Osteoblast (primary cell): ENCODE measurements around the gene SPN. TPM values are rescaled to one million over a fixed set of nuclear protein-coding genes. Genes with fewer than 3 reads are reported as not detected.
A peak's percentile ranks its signal among the peaks of the same experiment; 100 is the strongest.
"Not testable (repeated sequence)": the region's sequence is repeated elsewhere in the genome, so short reads cannot be mapped to it uniquely, and the experiment has no call there.

Experiments used
- DNase-seq: peaks from one replicate; pipeline ENCODE4 v3.0.0; 2011; ENCODE audit warnings: low spot score, mixed read lengths; ENCODE audit not compliant: insufficient read length; ENCODE audit errors: missing footprints
- H2AFZ ChIP-seq: 2 replicates; pipeline ENCODE4 v1.6.0; 2011; ENCODE audit warnings: mild to moderate bottlenecking, low read length
- H3K27ac ChIP-seq: 2 replicates; pipeline ENCODE4 v1.5.1; 2011; ENCODE audit warnings: mild to moderate bottlenecking, low read depth, low read length, moderate library complexity
- H3K27me3 ChIP-seq: 2 replicates; pipeline ENCODE4 v1.6.0; 2012; ENCODE audit warnings: mild to moderate bottlenecking, control low read depth, inconsistent platforms, low read length, moderate library complexity; ENCODE audit not compliant: insufficient read depth
- H3K36me3 ChIP-seq: 2 replicates; pipeline ENCODE4 v1.5.1; 2011; ENCODE audit warnings: mild to moderate bottlenecking, low read length, control low read depth, moderate library complexity; ENCODE audit not compliant: insufficient read depth
- H3K4me1 ChIP-seq: 2 replicates; pipeline ENCODE4 v1.5.1; 2011; ENCODE audit warnings: mild to moderate bottlenecking, low read length, control low read depth, moderate library complexity; ENCODE audit not compliant: insufficient read depth
- H3K4me2 ChIP-seq: 2 replicates; pipeline ENCODE4 v1.6.0; 2011; ENCODE audit warnings: mild to moderate bottlenecking, low read length; ENCODE audit not compliant: insufficient read depth
- H3K4me3 ChIP-seq: fragments of 200-600 bp; sonication (generic); 3 replicates; pipeline ENCODE4 v1.5.1; 2012; ENCODE audit warnings: mild to moderate bottlenecking, low read length, inconsistent platforms; ENCODE audit not compliant: insufficient read depth
- H3K79me2 ChIP-seq: 2 replicates; pipeline ENCODE4 v1.6.0; 2012; ENCODE audit warnings: mild to moderate bottlenecking, low read length, control low read depth, inconsistent platforms; ENCODE audit not compliant: insufficient read depth
- H3K9me3 ChIP-seq: 2 replicates; pipeline ENCODE4 v1.5.1; 2011; ENCODE audit warnings: low read depth, low read length, control low read depth
- H4K20me1 ChIP-seq: 2 replicates; pipeline ENCODE4 v1.6.0; 2012; ENCODE audit warnings: mild to moderate bottlenecking, low read length, control low read depth; ENCODE audit not compliant: insufficient read depth
- CTCF ChIP-seq: IDR thresholded peaks from 2 replicates; pipeline ENCODE4 v1.5.1; 2011; ENCODE audit warnings: mild to moderate bottlenecking, low read depth, low read length, moderate library complexity; ENCODE audit errors: extremely low read depth
- total RNA-seq: library from RNA; depleted of rRNA; stranded (reverse); fragments of >200 nt; gene quantifications from 2 replicates; pipeline ENCODE4 v1.2.3, GENCODE V29; 2012

The SPN gene, protein sequence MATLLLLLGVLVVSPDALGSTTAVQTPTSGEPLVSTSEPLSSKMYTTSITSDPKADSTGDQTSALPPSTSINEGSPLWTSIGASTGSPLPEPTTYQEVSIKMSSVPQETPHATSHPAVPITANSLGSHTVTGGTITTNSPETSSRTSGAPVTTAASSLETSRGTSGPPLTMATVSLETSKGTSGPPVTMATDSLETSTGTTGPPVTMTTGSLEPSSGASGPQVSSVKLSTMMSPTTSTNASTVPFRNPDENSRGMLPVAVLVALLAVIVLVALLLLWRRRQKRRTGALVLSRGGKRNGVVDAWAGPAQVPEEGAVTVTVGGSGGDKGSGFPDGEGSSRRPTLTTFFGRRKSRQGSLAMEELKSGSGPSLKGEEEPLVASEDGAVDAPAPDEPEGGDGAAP
- under 0.01 TPM in 1 of 2 replicates, not detected in the other for total RNA-seq

- no peaks in the 10 kb centered on the region for H4K20me1 ChIP-seq
- H3K4me3 ChIP-seq, result no peak within 1 kb of the TSS
- H2AFZ ChIP-seq, result no peak within 1 kb of the TSS
- no peak within 1 kb of the TSS for H3K27ac ChIP-seq
- H3K4me1 ChIP-seq, result no peaks in the 10 kb centered on the region
- no peak for TF ChIP-seq CTCF
- no peaks in the 10 kb centered on the region for H3K27me3 ChIP-seq
- H3K4me2 ChIP-seq, result no peak within 1 kb of the TSS
- H3K79me2 ChIP-seq, result no peaks in the 10 kb centered on the region
- peak; percentile 50 for DNase-seq
- H3K36me3 ChIP-seq, result no peaks in the 10 kb centered on the region
- no peaks in the 10 kb centered on the region for H3K9me3 ChIP-seq
Measured at GRCh38 chr16:29663016-29663806, at the start of gene SPN. SPN (plus strand) TSS chr16:29663247; CDS start chr16:29663729, 482 bp downstream.

- H3K4me3 ChIP-seq, result peak overlapping the region; percentile 77
- not testable (repeated sequence) for H3K4me1 ChIP-seq, H4K20me1 ChIP-seq, H3K9me3 ChIP-seq, H3K79me2 ChIP-seq, H3K36me3 ChIP-seq, H3K27me3 ChIP-seq
- H3K27ac ChIP-seq, result peak overlapping the region; percentile 93
- H3K4me2 ChIP-seq, result peak overlapping the region; percentile 83
- DNase-seq, result peak; percentile 86
- peak overlapping the region; percentile 68 for H2AFZ ChIP-seq
Measured at GRCh38 chr16:29613307-29614057, 49.6 kb upstream of the SPN start.

GRCh38 chr16:29614691-29615314 is 48.2 kb upstream of the SPN start:
- not testable (repeated sequence) for H3K27me3 ChIP-seq, H3K27ac ChIP-seq, H3K36me3 ChIP-seq, H2AFZ ChIP-seq, H3K4me2 ChIP-seq, H3K9me3 ChIP-seq, H3K4me3 ChIP-seq, H3K4me1 ChIP-seq, DNase-seq, H3K79me2 ChIP-seq, H4K20me1 ChIP-seq

GRCh38 chr16:29616127-29616526 is 46.9 kb upstream of the SPN start:
- not testable (repeated sequence) for H3K27me3 ChIP-seq, H2AFZ ChIP-seq, H3K27ac ChIP-seq, H3K4me1 ChIP-seq, DNase-seq, H3K4me3 ChIP-seq, H3K79me2 ChIP-seq, H4K20me1 ChIP-seq, H3K9me3 ChIP-seq, H3K36me3 ChIP-seq, H3K4me2 ChIP-seq

DNA sequence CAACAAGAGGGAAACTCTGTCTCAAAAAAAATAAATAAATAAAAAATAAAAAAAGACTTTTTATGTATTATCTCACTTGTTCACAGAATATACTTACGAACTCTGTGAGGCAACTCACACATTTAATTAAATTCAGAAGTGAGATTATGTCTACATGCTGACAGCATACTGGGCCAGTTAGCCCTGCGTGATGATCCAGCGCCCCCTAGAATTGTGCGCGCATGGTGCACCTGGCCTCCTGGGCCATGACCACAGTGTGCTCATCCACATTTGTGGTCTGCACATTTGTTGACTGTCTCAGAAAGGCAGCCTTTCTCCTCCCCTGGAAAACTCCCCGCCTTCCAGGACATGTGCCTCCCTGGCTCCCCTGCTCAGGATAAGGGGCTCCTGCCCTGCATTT is 42.5 kb upstream of the SPN start:
- H3K4me1 ChIP-seq, H3K79me2 ChIP-seq, H3K27ac ChIP-seq, H3K4me3 ChIP-seq, H3K27me3 ChIP-seq, H4K20me1 ChIP-seq, H3K4me2 ChIP-seq, H3K9me3 ChIP-seq, H2AFZ ChIP-seq, DNase-seq, H3K36me3 ChIP-seq: not testable (repeated sequence)

- not testable (repeated sequence) for H3K27ac ChIP-seq, H3K4me1 ChIP-seq, H3K36me3 ChIP-seq, H4K20me1 ChIP-seq, H3K79me2 ChIP-seq, H3K4me2 ChIP-seq, H2AFZ ChIP-seq, H3K4me3 ChIP-seq, DNase-seq, H3K9me3 ChIP-seq, H3K27me3 ChIP-seq
Measured at GRCh38 chr16:29622738-29623137, 40.3 kb upstream of the SPN start.

DNA sequence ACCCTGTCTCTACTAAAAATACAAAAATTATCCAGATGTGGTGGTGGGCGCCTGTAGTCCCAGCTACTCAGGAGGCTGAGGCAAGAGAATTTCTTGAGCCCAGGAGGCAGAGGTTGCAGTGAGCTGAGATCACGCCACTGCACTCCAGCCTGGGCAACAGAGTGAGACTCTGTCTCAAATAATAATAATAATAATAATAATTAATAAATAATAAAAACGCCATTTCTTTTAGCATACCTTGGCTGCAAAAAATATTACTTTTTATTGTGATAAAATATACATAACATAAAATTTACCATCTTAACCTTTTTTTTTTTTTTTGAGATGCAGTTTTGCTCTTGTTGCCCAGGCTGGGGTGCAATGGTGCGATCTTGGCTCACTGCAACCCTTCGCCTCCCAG is 39.8 kb upstream of the SPN start:
- not testable (repeated sequence) for H3K36me3 ChIP-seq, H3K4me3 ChIP-seq, H3K27ac ChIP-seq, H3K4me2 ChIP-seq, H3K9me3 ChIP-seq, H2AFZ ChIP-seq, H3K27me3 ChIP-seq, H3K4me1 ChIP-seq, H4K20me1 ChIP-seq, DNase-seq, H3K79me2 ChIP-seq
